BLaER1 treated with 17β-estradiol and CSF1 and Interleukin-3, amounts not matched to agents 10 nM and 100 nM (cell line): ENCODE data around the gene CELF2.

Source experiments
- H3K27ac ChIP-seq, 11 experiments: shearing (Covaris generic); formaldehyde crosslinking; 2 replicates each; pipeline ENCODE4 v1.8.1; 2022
- H3K27me3 ChIP-seq, 11 experiments: shearing (Covaris generic); formaldehyde crosslinking; 2 replicates each; pipeline ENCODE4 v1.8.1; 2022
- H3K36me3 ChIP-seq, 11 experiments: shearing (Covaris generic); formaldehyde crosslinking; 2 replicates each; pipeline ENCODE4 v1.8.1; 2022
- H3K4me1 ChIP-seq, 10 experiments: shearing (Covaris generic); formaldehyde crosslinking; 2 replicates each; pipeline ENCODE4 v1.8.1; 2022
- H3K4me2 ChIP-seq, 11 experiments: shearing (Covaris generic); formaldehyde crosslinking; 2 replicates each; pipeline ENCODE4 v1.8.1; 2022
- H3K4me3 ChIP-seq, 10 experiments: shearing (Covaris generic); formaldehyde crosslinking; 2 replicates each; pipeline ENCODE4 v1.8.1; 2022
- H3K9ac ChIP-seq, 11 experiments: shearing (Covaris generic); formaldehyde crosslinking; 2 replicates each; pipeline ENCODE4 v1.8.1; 2022
- H3K9me3 ChIP-seq, 11 experiments: shearing (Covaris generic); formaldehyde crosslinking; replicated peaks in 1 of 11; 2 replicates each; pipeline ENCODE4 v1.8.1; 2022
- H4K20me1 ChIP-seq, 11 experiments: shearing (Covaris generic); formaldehyde crosslinking; 2 replicates each; pipeline ENCODE4 v1.8.1; 2022
- Cebpa-rat ChIP-seq, 11 experiments: shearing (Covaris generic); IDR thresholded peaks; 2 replicates each; pipeline ENCODE4 v1.8.1; 2022

Gene CELF2

DNA sequence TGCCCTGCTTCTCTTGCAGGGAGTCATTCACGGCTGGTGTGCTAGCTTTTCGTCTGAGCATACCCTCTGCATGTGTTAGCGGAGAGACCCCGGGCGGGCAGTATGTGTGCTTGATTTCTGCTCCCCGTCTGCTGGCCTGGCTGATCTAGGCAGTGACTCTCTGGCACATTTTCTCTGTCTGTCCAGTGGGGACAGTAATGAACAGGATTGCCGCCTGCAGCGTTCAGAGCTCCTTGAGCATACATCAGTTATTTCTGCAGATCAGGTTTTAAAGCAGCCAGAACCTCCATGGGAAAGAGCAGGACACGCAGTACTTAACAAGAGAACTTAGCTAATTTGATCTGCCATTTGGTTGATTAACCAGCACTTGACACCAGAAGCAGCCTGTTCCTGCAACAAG, 242.5 kb downstream of the CELF2 start:
- Histone ChIP-seq H3K36me3 (peaks cover 84 to 100% (median 99%) of the 10 kb centered on the region in 11 experiments), H3K4me1 (peaks cover 40 to 59% (median 44%) of the 10 kb centered on the region in 10 experiments), H3K27me3 (no peaks in the 10 kb centered on the region)

GRCh38 chr10:11261143-11261542, 243.5 kb downstream of the CELF2 start:
- H3K27me3 ChIP-seq: no peaks in the 10 kb centered on the region
- H3K4me3 ChIP-seq: no peak overlapping the region
- no peak for TF ChIP-seq Cebpa-rat (IDR thresholded peaks at IDR 0.05)
- H3K9me3 ChIP-seq: no peaks in the 10 kb centered on the region
- no peak overlapping the region for H3K4me2 ChIP-seq
- H3K9ac ChIP-seq: no peak overlapping the region
- H4K20me1 ChIP-seq: peaks cover 8 to 100% (median 98%) of the 10 kb centered on the region in 11 experiments; a peak in 20 of 22 replicates
- peaks cover 30 to 56% (median 35%) of the 10 kb centered on the region in 10 experiments for H3K4me1 ChIP-seq
- H3K36me3 ChIP-seq: peaks cover 88 to 100% (median 99%) of the 10 kb centered on the region in 11 experiments
- no peak overlapping the region for H3K27ac ChIP-seq

More for the DNA sequence above, 242.5 kb downstream of the CELF2 start:
- no peak for TF ChIP-seq Cebpa-rat (IDR thresholded peaks at IDR 0.05)
- H3K27ac ChIP-seq: no peak overlapping the region
- no peak overlapping the region for H3K9ac ChIP-seq
- no peaks in the 10 kb centered on the region for H3K9me3 ChIP-seq
- no peak overlapping the region for H3K4me2 ChIP-seq
- H3K4me3 ChIP-seq: no peak overlapping the region
- H4K20me1 ChIP-seq: peaks cover 14 to 100% (median 99%) of the 10 kb centered on the region in 11 experiments; a peak in 21 of 22 replicates

GRCh38 chr10:11261687-11262493, 244.2 kb downstream of the CELF2 start:
- Histone ChIP-seq H4K20me1 (peaks cover under 1 to 100% (median 98%) of the 10 kb centered on the region in 11 experiments; a peak in 21 of 22 replicates), H3K4me2 (no peak overlapping the region), H3K9ac (no peak overlapping the region), H3K4me1 (peaks cover 23 to 48% (median 27%) of the 10 kb centered on the region in 10 experiments), H3K9me3 (no peaks in the 10 kb centered on the region), H3K27me3 (no peaks in the 10 kb centered on the region), H3K27ac (no peak overlapping the region), H3K4me3 (no peak overlapping the region), H3K36me3 (peaks cover 96 to 100% (median 99%) of the 10 kb centered on the region in 11 experiments)
- no peak for TF ChIP-seq Cebpa-rat (IDR thresholded peaks at IDR 0.05)

- Histone ChIP-seq H3K36me3 (peaks cover 98 to 100% (median 100%) of the 10 kb centered on the region in 11 experiments), H4K20me1 (peaks cover 0 to 100% (median 98%) of the 10 kb centered on the region in 11 experiments; a peak in 21 of 22 replicates), H3K4me2 (no peak overlapping the region), H3K9me3 (no peaks in the 10 kb centered on the region), H3K9ac (no peak overlapping the region), H3K4me1 (peaks cover 15 to 40% (median 19%) of the 10 kb centered on the region in 10 experiments), H3K27ac (no peak overlapping the region), H3K4me3 (no peak overlapping the region), H3K27me3 (no peaks in the 10 kb centered on the region)
- TF ChIP-seq Cebpa-rat (IDR thresholded peaks at IDR 0.05): no peak
These were observed 245.0 kb downstream of the CELF2 start for GRCh38 chr10:11262494-11263345.

GRCh38 chr10:11263767-11264166, 246.1 kb downstream of the CELF2 start:
- Histone ChIP-seq H3K4me3 (no peak overlapping the region), H4K20me1 (peaks cover 0 to 100% (median 95%) of the 10 kb centered on the region in 11 experiments; a peak in 20 of 22 replicates), H3K4me1 (peaks cover 4 to 29% (median 9%) of the 10 kb centered on the region in 10 experiments), H3K27ac (no peak overlapping the region), H3K9ac (no peak overlapping the region), H3K27me3 (no peaks in the 10 kb centered on the region), H3K36me3 (peaks cover 98 to 100% (median 100%) of the 10 kb centered on the region in 11 experiments), H3K4me2 (no peak overlapping the region), H3K9me3 (no peaks in the 10 kb centered on the region)
- TF ChIP-seq Cebpa-rat (IDR thresholded peaks at IDR 0.05): no peak

GRCh38 chr10:11264296-11265048, 246.8 kb downstream of the CELF2 start:
- Histone ChIP-seq H3K4me1 (peaks cover 0 to 22% (median 3%) of the 10 kb centered on the region in 10 experiments; a peak in 9 of 20 replicates), H3K27me3 (no peaks in the 10 kb centered on the region), H4K20me1 (peaks cover 0 to 100% (median 89%) of the 10 kb centered on the region in 11 experiments; a peak in 20 of 22 replicates), H3K36me3 (peaks cover 98 to 100% (median 100%) of the 10 kb centered on the region in 11 experiments), H3K27ac (no peak overlapping the region), H3K9ac (no peak overlapping the region), H3K4me3 (no peak overlapping the region), H3K4me2 (no peak overlapping the region), H3K9me3 (no peaks in the 10 kb centered on the region)
- no peak for TF ChIP-seq Cebpa-rat (IDR thresholded peaks at IDR 0.05)

DNA sequence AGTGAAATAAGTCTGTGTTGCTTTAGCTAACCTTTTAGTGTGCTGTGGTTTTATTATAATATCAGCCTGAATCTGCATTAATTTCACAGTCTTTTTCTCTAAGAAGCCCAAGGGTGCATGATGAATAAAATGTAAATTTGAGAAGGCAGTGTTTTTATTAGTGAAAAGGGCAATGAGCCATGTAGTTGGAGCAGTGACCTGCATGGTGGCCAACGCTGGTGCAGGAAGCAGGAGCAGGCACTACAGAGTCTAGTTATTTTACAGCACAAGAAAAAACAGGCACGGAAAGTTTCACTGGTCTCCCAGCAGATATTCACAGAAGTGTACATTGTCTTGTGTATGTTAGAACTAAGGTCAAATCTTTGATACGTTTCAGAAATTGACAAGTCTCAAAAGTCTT, 247.8 kb downstream of the CELF2 start:
- Histone ChIP-seq H3K4me1 (peaks cover 0 to 21% (median 0%) of the 10 kb centered on the region in 10 experiments; a peak in 4 of 20 replicates), H3K4me2 (no peak overlapping the region), H3K27me3 (no peaks in the 10 kb centered on the region), H3K36me3 (peaks cover 98 to 100% (median 100%) of the 10 kb centered on the region in 11 experiments), H3K9ac (no peak overlapping the region), H3K9me3 (no peaks in the 10 kb centered on the region), H4K20me1 (peaks cover 0 to 100% (median 90%) of the 10 kb centered on the region in 11 experiments; a peak in 20 of 22 replicates), H3K4me3 (no peak overlapping the region), H3K27ac (no peak overlapping the region)
- no peak for TF ChIP-seq Cebpa-rat (IDR thresholded peaks at IDR 0.05)

DNA sequence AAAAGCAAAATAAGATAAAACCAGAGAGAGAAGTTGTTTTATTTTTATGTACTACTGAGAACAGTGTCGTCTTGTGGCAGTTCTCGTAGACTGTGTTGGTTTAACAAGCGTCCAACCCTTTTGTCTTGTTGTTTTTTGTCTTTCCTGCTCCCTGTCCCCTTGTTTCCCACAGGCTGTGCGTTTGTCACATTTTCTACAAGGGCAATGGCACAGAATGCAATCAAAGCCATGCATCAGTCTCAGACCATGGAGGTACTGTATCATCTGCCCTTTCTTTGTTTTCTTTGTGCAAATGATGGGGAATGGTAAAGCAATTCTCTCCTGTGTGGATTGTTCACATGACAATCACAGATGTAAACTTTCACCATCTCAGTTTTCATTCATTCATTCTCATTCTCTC, 248.8 kb downstream of the CELF2 start:
- H3K4me2 ChIP-seq: no peak overlapping the region
- H3K4me1 ChIP-seq: peaks cover 0 to 16% (median 0%) of the 10 kb centered on the region in 10 experiments; a peak in 3 of 20 replicates

More for the DNA sequence above, 248.8 kb downstream of the CELF2 start:
- Histone ChIP-seq H3K4me3 (no peak overlapping the region), H3K27ac (no peak overlapping the region), H3K9ac (no peak overlapping the region), H3K9me3 (no peaks in the 10 kb centered on the region), H3K27me3 (no peaks in the 10 kb centered on the region), H3K36me3 (peaks cover 98 to 100% (median 100%) of the 10 kb centered on the region in 11 experiments), H4K20me1 (peaks cover 0 to 100% (median 90%) of the 10 kb centered on the region in 11 experiments; a peak in 20 of 22 replicates)
- no peak for TF ChIP-seq Cebpa-rat (IDR thresholded peaks at IDR 0.05)
